Neural cell (in vitro differentiated cells): ENCODE measurements around the gene ANKRD29. TPM values are rescaled to one million over a fixed set of nuclear protein-coding genes. Genes with fewer than 3 reads are reported as not detected.

Experiments used
- H2AFZ ChIP-seq: fragments of 200-600, 300-800 bp; sonication (generic), shearing (Covaris generic); 2 replicates; pipeline ENCODE4 v1.6.0; 2014; ENCODE audit warnings: low read depth, mild to moderate bottlenecking, antibody characterized with exemption, low read length, moderate library complexity
- H3F3A ChIP-seq: fragments of 200-600 bp; shearing (Covaris generic); 2 replicates; pipeline ENCODE4 v1.6.1; 2016; ENCODE audit warnings: mild to moderate bottlenecking, moderate library complexity, mixed read lengths, antibody characterized with exemption, low read length; ENCODE audit not compliant: insufficient read depth, poor library complexity, severe bottlenecking
- H3K27ac ChIP-seq: fragments of 200-600, 300-800 bp; sonication (generic), shearing (Covaris generic); 2 replicates; pipeline ENCODE4 v1.5.1; 2014; ENCODE audit warnings: mild to moderate bottlenecking, low read length, moderate library complexity
- H3K27me3 ChIP-seq: fragments of 300-800, 200-600 bp; sonication (generic), shearing (Covaris generic); 2 replicates; pipeline ENCODE4 v1.6.0; 2014; ENCODE audit warnings: mild to moderate bottlenecking, low read depth, low read length, moderate library complexity; ENCODE audit not compliant: insufficient read depth
- H3K36me3 ChIP-seq: fragments of 300-800, 200-600 bp; sonication (generic), shearing (Covaris generic); 2 replicates; pipeline ENCODE4 v1.5.1; 2014; ENCODE audit warnings: mild to moderate bottlenecking, antibody characterized with exemption, low read length, moderate library complexity; ENCODE audit not compliant: insufficient read depth
- H3K4me2 ChIP-seq: fragments of 300-800, 200-600 bp; sonication (generic), shearing (Covaris generic); 2 replicates; pipeline ENCODE4 v1.6.0; 2014; ENCODE audit warnings: mild to moderate bottlenecking, low read length
- H3K4me3 ChIP-seq: fragments of 300-800, 200-600 bp; sonication (generic), shearing (Covaris generic); 2 replicates; pipeline ENCODE4 v1.5.1; 2014; ENCODE audit warnings: mild to moderate bottlenecking, low read length, moderate library complexity
- H3K79me2 ChIP-seq: fragments of 200-600 bp; shearing (Covaris generic); replicated peaks from 2 replicates; pipeline ENCODE4 v1.6.0; 2014; ENCODE audit warnings: mild to moderate bottlenecking, low read length, moderate library complexity; ENCODE audit not compliant: insufficient read depth
- H3K9ac ChIP-seq: fragments of 300-800, 200-600 bp; sonication (generic), shearing (Covaris generic); 2 replicates; pipeline ENCODE4 v1.6.1; 2016; ENCODE audit warnings: mild to moderate bottlenecking, low read length, mixed read lengths
- H3K9me2 ChIP-seq: fragments of 200-600 bp; shearing (Covaris generic); 2 replicates; pipeline ENCODE4 v1.6.1; 2016; ENCODE audit warnings: mild to moderate bottlenecking, low read length, mixed read lengths; ENCODE audit not compliant: insufficient read depth
- H3K9me3 ChIP-seq: fragments of 200-600, 300-800 bp; sonication (generic), shearing (Covaris generic); 2 replicates; pipeline ENCODE4 v1.6.1; 2016; ENCODE audit warnings: mild to moderate bottlenecking, mixed run types, low read length, moderate library complexity, mixed read lengths
- H4K20me1 ChIP-seq: fragments of 200-600 bp; shearing (Covaris generic); 2 replicates; pipeline ENCODE4 v1.6.1; 2016; ENCODE audit warnings: mild to moderate bottlenecking, mixed run types; ENCODE audit not compliant: insufficient read depth
- EP300 ChIP-seq: fragments of 450-650 bp; conservative IDR thresholded peaks from 2 replicates; pipeline ENCODE4 v1.6.1; 2014; ENCODE audit warnings: antibody characterized with exemption, mild to moderate bottlenecking, moderate library complexity; ENCODE audit not compliant: poor library complexity, severe bottlenecking
- EZH2 ChIP-seq: fragments of 200-600, 300-800 bp; shearing (Covaris generic), sonication (generic); IDR thresholded peaks from 2 replicates; pipeline ENCODE4 v1.6.1; 2014; ENCODE audit warnings: antibody characterized with exemption, low read length, borderline replicate concordance, mild to moderate bottlenecking; ENCODE audit not compliant: insufficient read depth, poor library complexity, severe bottlenecking
- MXI1 ChIP-seq: fragments of 450-650 bp; conservative IDR thresholded peaks from 2 replicates; pipeline ENCODE4 v1.6.1; 2014; ENCODE audit warnings: antibody characterized with exemption, mild to moderate bottlenecking; ENCODE audit not compliant: poor library complexity, severe bottlenecking
- POLR2AphosphoS5 ChIP-seq: IDR thresholded peaks from 2 replicates; pipeline ENCODE4 v1.6.1; 2012
- RAD21 ChIP-seq: fragments of 450-650 bp; conservative IDR thresholded peaks from 2 replicates; pipeline ENCODE4 v1.6.1; 2014; ENCODE audit warnings: antibody characterized with exemption, mild to moderate bottlenecking, moderate library complexity
- SMC3 ChIP-seq: fragments of 450-650 bp; conservative IDR thresholded peaks from 2 replicates; pipeline ENCODE4 v1.6.1; 2014; ENCODE audit warnings: antibody characterized with exemption, mild to moderate bottlenecking, moderate library complexity; ENCODE audit not compliant: poor library complexity
- TAF1 ChIP-seq: IDR thresholded peaks from 2 replicates; pipeline ENCODE4 v1.6.1; 2012; ENCODE audit warnings: low read depth
- polyA plus RNA-seq: library from polyadenylated mRNA; depleted of rRNA; stranded (reverse); fragments of >200 nt; gene quantifications from 2 replicates; pipeline ENCODE4 v1.2.3, GENCODE V29; 2014
- TF ChIP-seq, protein P1 (sequence below): fragments of 450-650 bp; IDR thresholded peaks from 2 replicates; pipeline ENCODE4 v1.5.1; 2014; ENCODE audit warnings: antibody characterized with exemption, mild to moderate bottlenecking, moderate library complexity; ENCODE audit not compliant: poor library complexity, severe bottlenecking
- TF ChIP-seq, protein P2 (sequence below): IDR thresholded peaks from 2 replicates; pipeline ENCODE4 v1.6.1; 2012; ENCODE audit warnings: borderline replicate concordance

Gene ANKRD29
- polyA plus RNA-seq, 1 donor from 2014 or later = 4.9 TPM

DNA sequence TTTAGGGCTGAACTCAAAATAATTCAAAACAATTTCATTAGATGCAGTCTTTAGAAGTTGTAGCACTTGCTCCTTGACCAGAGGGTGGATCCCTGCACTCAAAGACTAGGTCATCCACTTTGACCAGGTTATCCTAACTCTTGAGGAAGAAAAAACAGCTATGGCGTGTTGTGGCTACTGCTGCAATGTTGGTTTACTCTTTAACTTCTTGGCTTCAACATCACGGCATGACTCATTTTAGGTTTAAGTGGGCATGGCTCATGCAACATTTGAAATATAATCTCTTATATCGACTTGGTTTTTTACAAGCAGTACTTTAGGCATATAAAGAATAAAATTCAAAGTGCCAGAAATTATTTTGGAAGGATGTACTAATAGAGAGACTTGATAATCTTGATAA, 35.4 kb downstream of the ANKRD29 start:
- Histone ChIP-seq H3K9me3 (no peaks in the 10 kb centered on the region), H3K4me3 (no peak overlapping the region), H3F3A (no peaks in the 10 kb centered on the region), H2AFZ (no peak overlapping the region), H3K4me2 (no peak overlapping the region), H3K27ac (no peak overlapping the region), H4K20me1 (no peaks in the 10 kb centered on the region), H3K36me3 (no peaks in the 10 kb centered on the region), H3K9ac (no peak overlapping the region), H3K27me3 (no peaks in the 10 kb centered on the region), H3K9me2 (no peaks in the 10 kb centered on the region), H3K79me2 (no peaks in the 10 kb centered on the region)
- TF ChIP-seq EZH2 = no peak
- no peak for TF ChIP-seq TAF1
- TF ChIP-seq, protein P1, sequence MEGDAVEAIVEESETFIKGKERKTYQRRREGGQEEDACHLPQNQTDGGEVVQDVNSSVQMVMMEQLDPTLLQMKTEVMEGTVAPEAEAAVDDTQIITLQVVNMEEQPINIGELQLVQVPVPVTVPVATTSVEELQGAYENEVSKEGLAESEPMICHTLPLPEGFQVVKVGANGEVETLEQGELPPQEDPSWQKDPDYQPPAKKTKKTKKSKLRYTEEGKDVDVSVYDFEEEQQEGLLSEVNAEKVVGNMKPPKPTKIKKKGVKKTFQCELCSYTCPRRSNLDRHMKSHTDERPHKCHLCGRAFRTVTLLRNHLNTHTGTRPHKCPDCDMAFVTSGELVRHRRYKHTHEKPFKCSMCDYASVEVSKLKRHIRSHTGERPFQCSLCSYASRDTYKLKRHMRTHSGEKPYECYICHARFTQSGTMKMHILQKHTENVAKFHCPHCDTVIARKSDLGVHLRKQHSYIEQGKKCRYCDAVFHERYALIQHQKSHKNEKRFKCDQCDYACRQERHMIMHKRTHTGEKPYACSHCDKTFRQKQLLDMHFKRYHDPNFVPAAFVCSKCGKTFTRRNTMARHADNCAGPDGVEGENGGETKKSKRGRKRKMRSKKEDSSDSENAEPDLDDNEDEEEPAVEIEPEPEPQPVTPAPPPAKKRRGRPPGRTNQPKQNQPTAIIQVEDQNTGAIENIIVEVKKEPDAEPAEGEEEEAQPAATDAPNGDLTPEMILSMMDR = no peak

DNA sequence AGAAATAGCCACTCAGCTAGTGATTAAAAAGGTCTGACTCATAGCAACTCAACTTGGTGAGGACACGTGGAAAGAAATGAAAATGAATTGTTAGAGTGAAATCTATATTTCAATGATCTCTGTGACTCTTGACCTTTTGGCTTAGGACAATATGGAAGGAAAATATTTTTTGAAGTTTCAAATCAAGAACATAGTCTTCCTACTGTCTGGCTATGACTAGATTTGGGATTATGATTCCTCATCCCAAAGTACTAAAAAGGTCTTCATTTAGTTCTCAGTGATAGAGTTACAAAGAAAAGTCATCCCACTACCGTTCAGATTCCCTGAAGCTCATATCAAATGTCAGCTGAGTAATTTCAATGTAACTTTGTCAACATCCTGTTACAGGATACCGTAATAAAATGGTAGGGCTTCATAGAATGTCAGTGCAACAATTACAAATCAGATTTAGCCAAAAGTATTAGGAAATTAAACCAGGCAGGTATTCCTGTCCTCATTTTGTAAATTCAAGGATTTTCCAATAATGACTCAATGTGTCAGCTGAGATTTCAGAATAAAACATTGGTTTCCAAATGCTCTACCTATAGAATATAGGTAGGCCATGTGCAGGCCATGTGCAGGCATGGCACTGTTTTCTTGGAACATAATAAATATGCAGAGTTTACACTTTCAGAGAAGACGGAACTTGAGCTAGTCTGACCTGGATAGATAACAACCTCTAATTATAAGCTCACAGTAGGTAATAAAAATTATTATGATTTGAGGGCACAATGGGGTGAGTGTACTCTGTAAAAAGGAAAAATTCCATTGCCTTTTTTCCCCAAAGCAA, 36.0 kb downstream of the ANKRD29 start:
- no peaks in the 10 kb centered on the region for H3K9me2 ChIP-seq
- H3K36me3 ChIP-seq = no peaks in the 10 kb centered on the region
- H3F3A ChIP-seq = no peaks in the 10 kb centered on the region
- TF ChIP-seq, protein P2, sequence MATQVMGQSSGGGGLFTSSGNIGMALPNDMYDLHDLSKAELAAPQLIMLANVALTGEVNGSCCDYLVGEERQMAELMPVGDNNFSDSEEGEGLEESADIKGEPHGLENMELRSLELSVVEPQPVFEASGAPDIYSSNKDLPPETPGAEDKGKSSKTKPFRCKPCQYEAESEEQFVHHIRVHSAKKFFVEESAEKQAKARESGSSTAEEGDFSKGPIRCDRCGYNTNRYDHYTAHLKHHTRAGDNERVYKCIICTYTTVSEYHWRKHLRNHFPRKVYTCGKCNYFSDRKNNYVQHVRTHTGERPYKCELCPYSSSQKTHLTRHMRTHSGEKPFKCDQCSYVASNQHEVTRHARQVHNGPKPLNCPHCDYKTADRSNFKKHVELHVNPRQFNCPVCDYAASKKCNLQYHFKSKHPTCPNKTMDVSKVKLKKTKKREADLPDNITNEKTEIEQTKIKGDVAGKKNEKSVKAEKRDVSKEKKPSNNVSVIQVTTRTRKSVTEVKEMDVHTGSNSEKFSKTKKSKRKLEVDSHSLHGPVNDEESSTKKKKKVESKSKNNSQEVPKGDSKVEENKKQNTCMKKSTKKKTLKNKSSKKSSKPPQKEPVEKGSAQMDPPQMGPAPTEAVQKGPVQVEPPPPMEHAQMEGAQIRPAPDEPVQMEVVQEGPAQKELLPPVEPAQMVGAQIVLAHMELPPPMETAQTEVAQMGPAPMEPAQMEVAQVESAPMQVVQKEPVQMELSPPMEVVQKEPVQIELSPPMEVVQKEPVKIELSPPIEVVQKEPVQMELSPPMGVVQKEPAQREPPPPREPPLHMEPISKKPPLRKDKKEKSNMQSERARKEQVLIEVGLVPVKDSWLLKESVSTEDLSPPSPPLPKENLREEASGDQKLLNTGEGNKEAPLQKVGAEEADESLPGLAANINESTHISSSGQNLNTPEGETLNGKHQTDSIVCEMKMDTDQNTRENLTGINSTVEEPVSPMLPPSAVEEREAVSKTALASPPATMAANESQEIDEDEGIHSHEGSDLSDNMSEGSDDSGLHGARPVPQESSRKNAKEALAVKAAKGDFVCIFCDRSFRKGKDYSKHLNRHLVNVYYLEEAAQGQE = no peak
- TF ChIP-seq SMC3 = no peak
- no peak for TF ChIP-seq RAD21
- TF ChIP-seq EP300 = no peak
- no peak for TF ChIP-seq EZH2
- TF ChIP-seq, protein P1 = no peak
- no peak for TF ChIP-seq POLR2AphosphoS5
- no peak for TF ChIP-seq MXI1
- TF ChIP-seq TAF1 = no peak
- H3K9ac ChIP-seq = no peak overlapping the region
- no peaks in the 10 kb centered on the region for H3K9me3 ChIP-seq
- H2AFZ ChIP-seq = no peak overlapping the region
- H3K79me2 ChIP-seq = no peaks in the 10 kb centered on the region
- no peak overlapping the region for H3K4me3 ChIP-seq
- no peaks in the 10 kb centered on the region for H4K20me1 ChIP-seq
- peaks cover 5% of the 10 kb centered on the region for H3K27me3 ChIP-seq
- H3K27ac ChIP-seq = no peak overlapping the region
- no peak overlapping the region for H3K4me2 ChIP-seq
